H1 (cell line): ENCODE data around the gene TRPM1. TPM values are rescaled to one million over a fixed set of nuclear protein-coding genes. Genes with fewer than 3 reads are reported as not detected.

Source experiments
- CTCF ChIA-PET: fragments of 300-600 bp; sonication (Branson Sonifier 250); formaldehyde crosslinking; loops from one replicate; lab custom pipeline; 2021; ENCODE audit not compliant: partially characterized antibody; lab: Charles Lee
- POLR2A ChIA-PET: fragments of 300-600 bp; sonication (Branson Sonifier 250); formaldehyde crosslinking; loops from one replicate; lab custom pipeline; 2021; ENCODE audit warnings: inconsistent platforms; ENCODE audit not compliant: partially characterized antibody; lab: Charles Lee
- DNase-seq, 2 experiments: peaks; one replicate each; pipeline versions ENCODE4 v3.0.0 to v3.0.0-alpha.2; 2010 to 2022; ENCODE audit warnings: low spot score in 2 of 2, low read depth in 1 of 2, mixed read lengths in 1 of 2
- FAIRE-seq: peaks from 2 replicates; lab custom pipeline; 2011; peaks lifted over from hg19 to GRCh38; lab: Jason Lieb, UNC
- H2AFZ ChIP-seq: 2 replicates; pipeline ENCODE4 v1.8.1; 2012; ENCODE audit warnings: low read length, inconsistent platforms
- H2AK5ac ChIP-seq: 2 replicates; pipeline ENCODE4 v1.6.1; 2013; ENCODE audit warnings: low read depth, low read length
- H2BK120ac ChIP-seq: replicated peaks from 2 replicates; pipeline ENCODE3; 2013; ENCODE audit warnings: low read depth, low read length, inconsistent platforms
- H2BK12ac ChIP-seq: 2 replicates; pipeline ENCODE4 v1.6.1; 2013; ENCODE audit warnings: low read depth, low read length
- H2BK15ac ChIP-seq: 2 replicates; pipeline ENCODE4 v1.6.1; 2013; ENCODE audit warnings: low read length
- H2BK20ac ChIP-seq: 2 replicates; pipeline ENCODE4 v1.6.1; 2013; ENCODE audit warnings: low read length
- H2BK5ac ChIP-seq: 2 replicates; pipeline ENCODE4 v1.6.1; 2013; ENCODE audit warnings: low read depth, low read length
- H3K14ac ChIP-seq: 2 replicates; pipeline ENCODE4 v1.6.1; 2013; ENCODE audit warnings: inconsistent platforms; ENCODE audit not compliant: insufficient read length
- H3K18ac ChIP-seq: 2 replicates; pipeline ENCODE4 v1.6.1; 2013; ENCODE audit warnings: low read length; ENCODE audit errors: extremely low read depth
- H3K23ac ChIP-seq: 2 replicates; pipeline ENCODE4 v1.6.1; 2013; ENCODE audit warnings: inconsistent platforms; ENCODE audit not compliant: insufficient read length
- H3K23me2 ChIP-seq: 2 replicates; pipeline ENCODE4 v1.6.1; 2013; ENCODE audit warnings: low read depth, low read length
- H3K27ac ChIP-seq: 2 replicates; pipeline ENCODE4 v1.6.1; 2011; ENCODE audit warnings: low read depth, low read length, inconsistent platforms
- H3K27me3 ChIP-seq, 4 experiments: replicated peaks in 1 of 4; 1 replicate in 1 of 4; 2 replicates in 3 of 4; pipeline versions ENCODE4 v1.6.1 to v1.8.1; 2011 to 2013; ENCODE audit warnings: low read length in 3 of 4, mild to moderate bottlenecking in 3 of 4, inconsistent platforms in 2 of 4, mixed read lengths in 2 of 4, moderate library complexity in 1 of 4; ENCODE audit not compliant: control insufficient read depth in 3 of 4, insufficient read depth in 3 of 4; ENCODE audit errors: extremely low read depth in 1 of 4
- H3K36me3 ChIP-seq, 4 experiments: 2 replicates each; pipeline versions ENCODE4 v1.6.1 to v1.8.1; 2011 to 2013; ENCODE audit warnings: mild to moderate bottlenecking in 4 of 4, low read length in 3 of 4, moderate library complexity in 2 of 4, control low read depth in 1 of 4, inconsistent platforms in 1 of 4; ENCODE audit not compliant: insufficient read depth in 4 of 4, control insufficient read depth in 2 of 4
- H3K4ac ChIP-seq: replicated peaks from 2 replicates; pipeline ENCODE3; 2013; ENCODE audit warnings: low read length, low read depth, mixed read lengths, inconsistent platforms; ENCODE audit not compliant: insufficient read length
- H3K4me1 ChIP-seq, 4 experiments: replicated peaks in 1 of 4; 1 replicate in 1 of 4; 2 replicates in 3 of 4; pipeline versions ENCODE4 v1.6.1 to v1.8.1; 2011 to 2013; ENCODE audit warnings: low read length in 3 of 4, inconsistent platforms in 2 of 4, mixed read lengths in 1 of 4; ENCODE audit not compliant: insufficient read depth in 4 of 4, control insufficient read depth in 3 of 4
- H3K4me2 ChIP-seq, 2 experiments: 2 replicates each; pipeline versions ENCODE4 v1.6.1 to v1.8.1; 2011 to 2013; ENCODE audit warnings: low read depth in 2 of 2, low read length in 2 of 2, control low read depth in 1 of 2, inconsistent platforms in 1 of 2, mild to moderate bottlenecking in 1 of 2; ENCODE audit not compliant: insufficient read depth in 1 of 2
- H3K4me3 ChIP-seq, 4 experiments: fragments of 200-600, 300-600 bp in 1 of 4; sonication (generic), shearing (Covaris generic), sonication (Bioruptor Twin) in 1 of 4; 2 replicates each; pipeline versions ENCODE4 v1.5.1 to v1.8.1; 2011 to 2016; ENCODE audit warnings: low read length in 4 of 4, low read depth in 3 of 4, control low read depth in 2 of 4, inconsistent platforms in 2 of 4, mild to moderate bottlenecking in 2 of 4, mixed read lengths in 1 of 4, moderate library complexity in 1 of 4; ENCODE audit not compliant: insufficient read depth in 2 of 4; ENCODE audit errors: extremely low read depth in 1 of 4
- H3K56ac ChIP-seq: replicated peaks from 2 replicates; pipeline ENCODE3; 2013; ENCODE audit warnings: low read depth, mild to moderate bottlenecking, mixed read lengths, low read length, inconsistent platforms; ENCODE audit not compliant: insufficient read length
- H3K79me1 ChIP-seq: 2 replicates; pipeline ENCODE4 v1.6.1; 2013; ENCODE audit warnings: low read depth, low read length, control low read depth
- H3K79me2 ChIP-seq, 2 experiments: 2 replicates each; pipeline versions ENCODE4 v1.6.1 to v1.8.1; 2012 to 2013; ENCODE audit warnings: low read length in 2 of 2, mild to moderate bottlenecking in 2 of 2, inconsistent platforms in 1 of 2; ENCODE audit not compliant: insufficient read depth in 2 of 2, control insufficient read depth in 1 of 2
- H3K9ac ChIP-seq, 4 experiments: replicated peaks in 1 of 4; 1 replicate in 1 of 4; 2 replicates in 3 of 4; pipeline versions ENCODE4 v1.6.1 to v1.8.1; 2011 to 2013; ENCODE audit warnings: low read depth in 3 of 4, low read length in 3 of 4, control low read depth in 2 of 4, mild to moderate bottlenecking in 2 of 4, moderate library complexity in 2 of 4, inconsistent platforms in 1 of 4; ENCODE audit errors: extremely low read depth in 1 of 4
- H3K9me3 ChIP-seq, 2 experiments: 2 replicates each; pipeline versions ENCODE4 v1.6.1 to v1.8.1; 2012 to 2013; ENCODE audit warnings: mild to moderate bottlenecking in 2 of 2, moderate library complexity in 2 of 2, control low read depth in 1 of 2, inconsistent platforms in 1 of 2, low read depth in 1 of 2, low read length in 1 of 2, mixed read lengths in 1 of 2; ENCODE audit not compliant: insufficient read depth in 2 of 2
- H4K20me1 ChIP-seq, 2 experiments: replicated peaks in 1 of 2; 2 replicates each; pipeline versions ENCODE3 to v1.8.1; 2011 to 2013; ENCODE audit warnings: inconsistent platforms in 2 of 2, low read length in 2 of 2, mild to moderate bottlenecking in 1 of 2; ENCODE audit not compliant: insufficient read depth in 2 of 2, control insufficient read depth in 1 of 2
- H4K5ac ChIP-seq: 2 replicates; pipeline ENCODE4 v1.6.1; 2013; ENCODE audit warnings: low read length, low read depth, mixed read lengths, inconsistent platforms; ENCODE audit not compliant: insufficient read length
- H4K8ac ChIP-seq: 2 replicates; pipeline ENCODE4 v1.8.0; 2013; ENCODE audit warnings: mild to moderate bottlenecking, moderate library complexity, low read length, inconsistent platforms; ENCODE audit not compliant: insufficient read depth; ENCODE audit errors: extremely low read depth
- H4K91ac ChIP-seq: replicated peaks from 2 replicates; pipeline ENCODE3; 2013; ENCODE audit warnings: low read length, mixed read lengths, inconsistent platforms; ENCODE audit not compliant: insufficient read length
- CHD2 ChIP-seq: IDR thresholded peaks from 2 replicates; pipeline ENCODE4 v1.6.1; 2012; ENCODE audit warnings: low read length, improper control_type of control experiment
- KDM5A ChIP-seq: fragments of 200-600 bp; IDR thresholded peaks from 2 replicates; pipeline ENCODE4 v1.7.1; 2012; ENCODE audit warnings: mild to moderate bottlenecking, low read length, inconsistent platforms, mixed read lengths
- SAP30 ChIP-seq: fragments of 300-600 bp; sonication (generic); IDR thresholded peaks from 2 replicates; pipeline ENCODE4 v1.7.1; 2012; ENCODE audit warnings: low read length, moderate library complexity, mild to moderate bottlenecking, inconsistent platforms; ENCODE audit not compliant: insufficient read depth, insufficient replicate concordance
- TCF12 ChIP-seq: IDR thresholded peaks from 2 replicates; pipeline ENCODE4 v1.6.1; 2011; ENCODE audit warnings: low read depth, mild to moderate bottlenecking, low read length
- WGBS, 2 experiments: shearing (Covaris generic) in 1 of 2; methylation state at CpG; one replicate each; pipeline versions ENCODE4 v1.1.6 to v1.1.7; 2013 to 2015; ENCODE audit warnings: low lambda C conversion rate in 2 of 2, mixed read lengths in 2 of 2, inconsistent platforms in 1 of 2, low coverage in 1 of 2, missing lambda C conversion rate in 1 of 2; ENCODE audit not compliant: insufficient replicate concordance in 2 of 2, insufficient coverage in 1 of 2, insufficient read length in 1 of 2; ENCODE audit errors: extremely low coverage in 1 of 2, missing lambda C conversion rate in 1 of 2; 5-methylcytosine and 5-hydroxymethylcytosine counted together
- polyA plus RNA-seq, 7 experiments: library from polyadenylated mRNA; depleted of rRNA in 3 of 7; stranded (reverse) in 5 of 7; unstranded in 2 of 7; fragments of >200 nt in 5 of 7; fragments of 200-250 nt in 2 of 7; gene quantifications; 1 replicate in 5 of 7; 2 replicates in 1 of 7; 4 replicates in 1 of 7; pipeline versions ENCODE4 v1.2.1 to v1.2.3, GENCODE V29; 2011 to 2013; ENCODE audit warnings: missing spikeins in 2 of 7, mixed read lengths in 2 of 7
- total RNA-seq: library from RNA; stranded (reverse); fragmentation: NEBNext Ultra II Directional; extraction: Animal tissue kit (Norgen Biotek cat#: 25700); gene quantifications from 2 replicates; pipeline ENCODE4 v1.2.1, GENCODE V29; 2021

Gene TRPM1
- total and polyA plus RNA-seq, 2 of the 8 experiments (the other 6 are each of a cell fraction or from before 2014, with no cell fraction given): 0.05 TPM; not detected in 1

- Histone ChIP-seq H3K18ac (no peak overlapping the region), H3K79me1 (no peaks in the 10 kb centered on the region), H3K36me3 (no peaks in the 10 kb centered on the region), H3K9ac (no peak overlapping the region), H3K27ac (no peak overlapping the region), H2BK120ac (no peak overlapping the region), H4K5ac (no peak overlapping the region), H3K23ac (no peak overlapping the region), H3K27me3 (no peaks in the 10 kb centered on the region; a peak in 1 of 7 replicates), H3K23me2 (no peaks in the 10 kb centered on the region), H2BK20ac (peak overlapping the region; percentile 50), H2AFZ (no peak overlapping the region), H3K9me3 (no peaks in the 10 kb centered on the region), H3K4me2 (no peak overlapping the region), H2BK15ac (no peak overlapping the region), H2BK5ac (no peak overlapping the region), H4K91ac (no peak overlapping the region), H2AK5ac (no peak overlapping the region), H3K4me1 (peaks cover 0 to 12% (median 7%) of the 10 kb centered on the region in 4 experiments; a peak in 6 of 7 replicates), H4K8ac (no peak overlapping the region), H3K79me2 (no peaks in the 10 kb centered on the region), H3K4ac (no peak overlapping the region), H3K56ac (no peak overlapping the region), H3K14ac (no peak overlapping the region), H4K20me1 (no peaks in the 10 kb centered on the region), H2BK12ac (no peak overlapping the region), H3K4me3 (no peak overlapping the region)
- FAIRE-seq: no peak
- TF ChIP-seq KDM5A (no peak), TCF12 (no peak), SAP30 (no peak), CHD2 (no peak)
- ChIA-PET POLR2A (no interaction called here), CTCF (no interaction called here)
- 92% methylated on average over 5 of the region's 5 CpGs; no CpG with 5 or more reads in 1 of the 2 experiments for whole genome bisulfite sequencing, 2 experiments
- no peak for DNase-seq
Observed at GRCh38 chr15:31020542-31020941, 81.0 kb downstream of the TRPM1 start.
